Measurements from ENCODE around the gene CPPED1. TPM values are rescaled to one million over a fixed set of nuclear protein-coding genes. Genes with fewer than 3 reads are reported as not detected.

CPPED1 gene
- total RNA-seq, 1 experiment from 2014 or later: 9.5 TPM

DNA sequence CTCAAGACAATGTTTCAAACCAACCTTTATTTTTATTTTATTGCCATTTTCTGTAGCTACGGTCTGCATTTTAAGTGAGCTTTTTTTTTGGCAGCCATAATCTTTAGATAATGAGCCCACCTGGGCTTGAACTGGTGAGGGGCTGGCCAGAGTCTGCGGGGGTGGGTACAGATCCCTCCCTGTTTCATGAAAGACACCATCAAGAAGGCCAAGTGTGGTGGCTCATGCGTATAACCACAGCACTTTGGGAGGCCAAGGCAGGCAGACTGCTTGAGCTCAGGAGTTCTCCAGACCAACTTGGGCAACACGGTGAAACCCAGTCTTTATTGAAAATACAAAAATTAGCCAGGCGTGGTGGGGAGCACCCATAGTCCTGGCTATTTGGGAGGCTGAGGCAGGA, 113.7 kb downstream of the CPPED1 start:
- DNase-seq (ENCODE audit: extremely low read depth, low read depth): no peak

DNA sequence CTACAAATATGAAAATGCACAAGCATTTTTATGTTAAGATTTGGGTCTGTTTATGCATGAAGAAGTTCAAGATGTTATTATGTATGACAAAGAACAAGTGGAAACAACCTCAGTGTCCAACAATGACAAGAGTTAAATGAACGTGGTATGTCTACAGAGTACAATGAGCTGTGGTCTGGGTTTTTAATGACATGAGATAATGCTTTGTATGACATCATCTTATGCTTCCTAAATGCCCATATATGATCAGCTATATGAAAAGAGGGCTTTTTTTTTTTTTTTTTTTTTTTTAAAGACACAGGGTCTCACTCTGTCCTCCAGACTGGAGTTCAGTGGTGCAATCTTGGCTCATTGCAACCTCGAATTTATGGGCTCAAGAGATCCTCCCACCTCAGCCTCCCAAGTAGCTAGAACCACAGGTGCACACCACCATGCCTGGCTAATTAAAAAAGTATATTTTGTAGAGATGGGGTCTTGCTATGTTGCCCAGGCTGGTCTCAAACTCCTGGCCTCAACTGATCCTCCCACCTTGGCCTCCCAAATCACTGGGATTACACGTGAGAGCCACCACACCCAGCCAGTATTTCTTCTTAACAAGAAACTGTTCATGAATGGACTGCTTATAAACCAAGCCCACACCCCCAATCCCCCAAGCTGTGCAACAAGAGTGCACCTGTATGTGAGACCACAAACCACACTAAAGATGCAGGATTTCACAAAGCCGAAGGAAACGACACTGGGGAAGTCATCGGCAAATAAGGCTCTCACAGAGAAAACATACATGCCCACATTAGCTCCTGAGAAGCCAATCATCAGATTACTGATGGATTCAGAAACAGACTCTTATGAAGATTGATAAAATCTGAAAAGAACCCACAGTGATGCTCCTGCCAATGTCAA, 114.5 kb downstream of the CPPED1 start:
- DNase-seq (ENCODE audit: extremely low read depth, low read depth): no peak

DNA sequence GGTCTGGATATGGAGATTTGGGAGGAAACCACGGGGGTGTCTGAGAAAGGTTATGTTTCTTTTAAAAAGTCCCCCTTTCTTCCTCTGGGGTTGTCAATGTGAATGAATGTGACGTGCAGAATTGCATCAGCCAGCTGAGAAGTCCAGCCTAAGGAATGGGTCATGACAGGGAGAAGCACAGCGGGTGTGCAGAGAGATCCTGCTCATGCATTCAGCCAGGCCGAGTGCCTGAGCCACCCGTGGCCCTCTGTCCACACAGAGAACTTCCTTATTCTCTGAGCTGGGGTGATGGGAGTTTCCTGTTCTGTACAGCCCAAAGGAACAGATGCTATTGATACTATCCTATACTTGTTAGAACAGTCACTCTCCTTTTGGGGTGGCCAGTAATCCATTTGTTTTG, 117.9 kb downstream of the CPPED1 start:
- no peak for DNase-seq (ENCODE audit: extremely low read depth, low read depth)

DNA sequence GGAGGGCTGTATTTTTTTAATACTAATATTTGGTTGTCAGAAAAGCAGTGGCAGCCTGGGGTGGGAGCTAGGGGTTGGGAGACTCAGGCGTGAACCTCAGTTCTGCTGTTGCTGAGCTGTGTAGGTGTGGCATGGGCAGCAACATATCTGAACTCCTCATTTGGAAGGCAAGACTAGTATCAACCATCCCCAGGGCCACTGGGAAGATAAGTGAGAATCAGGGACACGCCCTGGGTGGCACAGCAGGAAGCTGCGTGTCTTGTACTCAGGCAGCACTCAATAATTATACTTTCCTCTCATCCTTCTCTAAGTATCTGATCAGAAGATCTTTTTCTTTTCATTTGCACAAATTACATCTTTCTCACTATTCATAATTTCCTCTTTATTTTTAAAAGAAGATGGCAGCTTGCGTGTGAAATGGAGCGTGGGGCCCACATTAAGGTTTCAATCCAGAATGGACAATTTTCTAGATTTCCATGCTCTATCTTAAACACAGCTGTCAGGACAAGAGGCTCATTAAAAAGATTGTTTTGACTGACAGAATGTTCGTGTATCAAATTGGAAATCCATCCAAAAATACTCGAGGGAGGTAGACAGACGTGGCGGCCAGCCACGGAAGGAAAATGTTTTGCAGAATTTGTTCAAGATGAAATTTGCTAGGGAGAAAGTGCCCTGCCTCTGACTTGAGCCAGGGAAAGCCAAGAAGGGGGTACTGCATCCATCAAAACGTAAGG, 121.1 kb downstream of the CPPED1 start:
- DNase-seq (ENCODE audit: extremely low read depth, low read depth): no peak

DNA sequence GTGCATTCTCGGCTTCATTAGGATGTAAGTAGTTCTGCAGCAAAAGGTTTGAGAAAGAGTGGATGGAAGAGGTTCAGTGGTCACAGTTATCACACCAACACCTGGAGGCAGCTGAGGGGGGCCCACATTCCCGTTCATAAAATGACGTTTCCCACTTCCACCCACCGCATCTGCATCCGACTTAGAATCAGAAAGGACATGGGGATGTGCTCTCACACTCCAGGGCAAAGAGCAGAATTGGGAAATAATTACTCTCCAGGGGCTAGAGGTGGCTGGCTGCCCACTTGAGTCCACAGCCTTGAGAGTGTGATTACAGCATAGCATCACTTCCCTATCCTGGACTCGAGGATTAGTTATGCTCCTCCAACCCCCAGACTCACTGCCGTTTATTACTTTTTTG, 122.0 kb downstream of the CPPED1 start:
- DNase-seq (ENCODE audit: extremely low read depth, low read depth): no peak

DNA sequence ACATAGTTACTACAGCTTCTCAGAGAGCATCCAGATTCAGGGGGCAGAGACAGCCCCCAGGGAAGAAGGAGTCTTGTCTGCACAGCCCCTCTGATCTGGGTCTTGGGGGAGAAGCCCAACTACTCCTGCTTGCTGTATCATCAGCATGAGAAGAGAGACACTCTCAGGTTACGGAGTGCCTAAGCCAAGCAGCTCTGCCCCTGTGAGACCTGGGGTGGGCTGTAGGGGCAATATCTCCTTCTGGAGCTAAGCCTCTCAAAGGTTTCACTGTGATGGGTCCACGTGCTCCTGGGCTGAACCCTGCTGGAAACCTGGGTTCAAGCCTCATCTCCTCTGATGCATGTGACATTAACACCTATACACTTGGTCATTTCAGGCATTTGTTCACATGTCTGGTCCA, 123.2 kb downstream of the CPPED1 start:
- DNase-seq (ENCODE audit: extremely low read depth, low read depth): no peak

DNA sequence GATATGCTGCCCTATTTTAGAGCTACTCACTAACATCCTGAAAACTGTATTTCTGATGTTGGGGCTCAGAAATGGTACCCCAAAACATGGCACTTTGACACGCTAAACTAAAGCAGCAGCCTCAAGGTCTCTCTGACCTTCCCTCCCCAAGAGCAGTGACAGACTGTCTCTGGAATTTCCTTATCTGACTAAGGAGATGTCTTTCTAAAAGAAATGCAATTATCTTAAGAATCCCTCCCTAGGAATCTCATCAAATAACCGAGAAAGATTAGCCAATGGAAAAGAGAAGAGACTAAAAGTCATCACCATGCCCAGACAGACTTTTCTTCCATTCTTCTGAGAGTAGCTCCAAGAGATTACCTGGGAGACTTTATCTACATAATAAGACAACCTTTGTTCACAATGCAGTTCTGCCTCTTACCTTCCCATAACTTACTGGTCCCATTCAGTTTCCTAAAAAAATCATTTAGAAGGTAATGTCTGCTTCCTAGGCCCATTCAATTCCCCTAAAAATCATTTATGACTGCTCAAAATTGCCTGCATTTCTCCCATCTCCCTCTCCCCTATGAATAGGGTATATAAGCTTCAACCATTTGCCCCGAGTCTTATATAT, 123.9 kb downstream of the CPPED1 start:
- DNase-seq (ENCODE audit: extremely low read depth, low read depth): no peak

DNA sequence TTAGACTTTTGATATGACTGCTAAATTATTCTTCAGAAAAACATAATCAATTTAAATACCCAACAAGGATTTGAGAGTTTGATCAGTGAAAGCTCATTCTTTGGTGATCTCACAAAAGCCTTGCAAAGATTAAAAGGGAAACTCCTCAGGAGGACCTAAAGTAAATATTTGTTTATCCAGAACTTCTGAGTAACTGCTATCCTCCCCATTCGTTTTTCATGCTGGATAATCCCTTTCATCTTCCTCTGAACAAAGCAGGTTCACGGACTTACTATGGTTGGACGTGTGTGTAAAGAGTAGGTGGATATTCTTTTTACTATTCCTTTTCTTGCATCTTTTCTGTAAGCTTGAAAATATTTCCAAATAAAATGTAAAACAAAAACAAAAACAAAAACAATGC, 124.7 kb downstream of the CPPED1 start:
- DNase-seq (ENCODE audit: extremely low read depth, low read depth): no peak

DNA sequence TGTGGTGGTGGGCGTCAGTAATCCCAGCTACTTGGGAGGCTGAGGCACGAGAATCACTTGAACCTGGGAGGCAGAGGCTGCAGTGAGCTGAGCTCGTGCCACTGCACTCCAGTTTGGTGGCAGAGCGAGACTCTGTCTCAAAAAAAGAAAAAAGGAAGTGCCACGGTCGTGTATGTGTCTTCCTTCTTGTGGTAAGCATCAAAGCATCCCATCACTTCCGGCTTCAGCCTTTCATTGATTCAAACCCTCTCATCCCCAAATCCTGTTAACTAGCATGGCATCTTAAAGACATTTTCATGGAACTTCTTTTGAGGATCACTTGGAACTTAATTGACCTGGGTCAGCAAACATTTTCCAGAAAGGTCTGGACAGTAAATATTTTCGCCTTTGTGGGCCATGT, 126.2 kb downstream of the CPPED1 start:
- no peak for DNase-seq (ENCODE audit: extremely low read depth, low read depth)

DNA sequence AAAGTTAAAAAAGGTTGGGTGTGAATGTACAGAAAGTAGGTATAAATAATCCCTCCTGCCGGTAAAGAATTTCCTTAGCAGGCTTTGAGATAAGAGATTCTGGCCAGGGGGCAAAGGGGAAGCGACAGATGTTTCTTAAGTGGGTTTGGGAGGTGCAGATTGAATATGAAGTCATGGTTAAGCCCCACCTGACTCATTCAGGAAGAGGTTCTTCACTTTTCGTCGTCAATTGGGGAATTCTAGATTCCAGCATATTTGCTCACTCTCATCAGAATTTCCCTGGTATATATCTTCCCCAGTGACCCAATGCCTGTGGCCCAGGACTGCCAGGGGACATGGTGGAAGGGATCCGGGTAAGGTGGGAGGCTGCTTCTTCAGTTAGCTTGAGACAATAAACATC, 127.8 kb downstream of the CPPED1 start:
- DNase-seq (ENCODE audit: extremely low read depth, low read depth): no peak

DNA sequence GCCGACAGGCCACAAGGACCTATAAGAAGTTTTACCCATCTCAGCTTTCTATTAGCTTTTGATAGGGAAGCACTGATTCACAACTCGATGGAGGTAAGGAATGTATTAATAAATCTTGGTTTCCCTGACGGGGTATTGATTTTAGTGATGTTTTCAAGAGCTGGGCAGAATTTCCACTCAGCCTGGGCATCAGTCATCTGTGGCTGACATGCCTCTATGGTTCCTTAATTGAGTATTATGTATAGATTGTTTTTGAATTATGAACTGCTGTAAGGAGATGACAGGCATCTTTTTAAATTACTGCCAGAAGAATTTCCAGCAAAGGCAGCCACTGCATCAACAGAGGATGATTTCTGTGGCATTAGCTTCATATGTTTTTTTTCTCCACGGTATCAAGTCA, 128.6 kb downstream of the CPPED1 start:
- no peak for DNase-seq (ENCODE audit: extremely low read depth, low read depth)

DNA sequence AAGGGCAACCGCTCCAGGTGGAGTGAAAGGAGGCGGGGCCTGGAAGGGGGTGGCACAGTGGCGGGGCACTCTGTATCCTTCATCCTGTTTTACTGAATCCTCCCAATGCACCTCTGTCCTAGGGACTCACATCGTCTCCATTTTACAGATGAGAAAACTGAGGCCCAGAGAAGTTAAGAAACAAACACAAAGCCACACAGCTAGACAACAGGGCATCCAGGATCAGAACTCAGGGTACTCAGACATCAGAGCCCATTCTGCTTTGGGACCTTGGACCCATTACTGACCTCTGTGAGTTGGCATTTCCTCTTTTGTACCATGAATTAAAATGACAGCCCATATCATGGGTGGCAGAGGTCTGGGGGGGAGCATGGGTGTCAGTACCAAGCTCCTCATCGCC, 129.2 kb downstream of the CPPED1 start:
- no peak for DNase-seq (ENCODE audit: extremely low read depth, low read depth)

DNA sequence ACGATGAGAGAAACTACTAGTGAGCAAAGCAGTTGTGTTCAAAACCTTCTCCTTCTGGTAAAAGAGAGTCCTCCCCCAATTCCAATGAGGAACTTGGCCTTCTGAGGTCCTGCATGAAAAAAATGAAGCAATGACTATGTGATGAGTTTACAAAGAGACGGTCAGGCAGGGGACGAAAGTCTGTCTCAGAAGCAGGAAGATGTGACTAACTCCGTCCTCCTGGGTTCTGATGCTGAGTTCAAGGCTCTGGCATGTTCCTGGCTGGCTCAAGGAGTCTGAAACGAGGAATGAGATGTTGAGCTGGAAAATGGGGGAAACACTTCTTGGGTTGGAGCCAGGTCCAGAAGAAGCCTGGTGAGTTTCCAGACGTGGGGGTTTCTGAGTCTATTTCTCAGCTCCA, 129.6 kb downstream of the CPPED1 start:
- DNase-seq (ENCODE audit: extremely low read depth, low read depth): no peak

DNA sequence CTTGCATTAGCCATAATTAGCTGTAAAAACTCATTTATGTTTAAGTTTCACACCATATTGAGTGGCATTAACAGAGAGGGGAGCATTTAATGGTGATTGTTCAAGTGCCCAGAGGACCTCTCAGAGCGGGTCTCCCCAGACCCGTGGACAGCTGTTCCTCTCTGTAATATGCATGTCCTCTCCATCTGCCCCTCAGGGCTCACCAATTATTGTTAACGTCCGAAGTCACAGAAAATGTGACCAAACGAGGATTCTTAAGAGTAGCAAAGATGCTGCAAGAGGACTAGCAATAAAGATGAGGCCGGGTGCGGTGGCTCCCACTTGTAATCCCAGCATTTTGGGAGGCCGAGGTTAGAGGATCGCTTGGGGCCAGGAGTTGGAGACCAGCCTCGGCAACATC, 130.2 kb downstream of the CPPED1 start:
- no peak for DNase-seq (ENCODE audit: extremely low read depth, low read depth)

DNA sequence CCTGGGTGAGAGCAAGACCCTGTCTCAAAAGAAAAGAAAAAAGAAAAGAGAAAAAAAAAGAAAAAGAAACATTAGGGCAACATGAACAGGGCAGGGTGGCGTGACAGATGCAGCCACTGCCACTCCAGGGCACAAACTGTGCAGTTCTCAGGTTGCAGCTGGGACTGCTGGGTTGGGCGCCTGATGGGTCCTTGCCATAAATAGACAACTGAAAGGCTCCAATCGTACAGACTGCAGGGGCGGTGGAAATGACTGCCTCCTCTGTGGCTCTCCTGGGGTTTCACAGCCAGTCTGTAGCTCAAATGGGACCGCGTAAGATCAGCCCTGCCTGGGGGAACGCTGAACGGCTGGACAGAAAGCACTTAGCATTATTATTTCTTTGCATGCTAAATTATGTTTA, 130.7 kb downstream of the CPPED1 start:
- DNase-seq (ENCODE audit: extremely low read depth, low read depth): no peak

DNA sequence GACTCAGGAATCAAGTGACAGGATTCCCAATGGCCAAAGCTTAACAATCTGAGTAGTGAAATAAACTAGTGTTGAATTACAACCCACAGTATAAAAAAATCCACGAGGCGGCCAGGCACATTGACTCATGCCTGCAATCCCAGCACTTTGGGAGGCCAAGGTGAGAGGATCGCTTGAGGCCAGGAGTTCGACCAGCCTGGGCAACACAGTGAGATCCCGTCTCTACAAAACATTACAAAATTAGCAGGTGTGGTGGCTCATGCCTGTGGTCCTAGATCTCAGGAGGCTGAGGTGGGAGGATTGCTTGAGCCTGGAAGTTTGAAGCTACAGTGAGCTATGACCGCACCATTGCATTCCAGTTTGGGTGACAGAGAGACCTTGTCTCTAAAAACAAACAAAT, 133.8 kb downstream of the CPPED1 start:
- no peak for DNase-seq (ENCODE audit: extremely low read depth, low read depth)

DNA sequence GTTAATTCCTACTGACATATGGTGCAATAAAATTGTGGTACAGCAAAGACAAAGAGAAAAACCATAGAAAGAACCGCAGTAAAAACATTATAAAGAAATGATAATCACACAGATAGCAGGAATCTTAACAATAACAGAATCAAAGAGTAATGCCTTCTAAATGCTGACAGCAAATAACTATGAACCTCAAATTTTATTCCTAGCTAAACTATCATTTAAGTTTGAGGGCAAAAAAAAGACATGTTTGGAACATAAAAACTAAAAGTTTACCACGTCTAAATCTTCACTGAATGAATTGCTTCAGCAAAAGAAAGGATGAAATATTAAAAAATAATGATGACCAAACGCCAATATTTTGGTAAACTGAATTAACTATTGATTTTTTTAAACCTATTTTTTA, 135.8 kb downstream of the CPPED1 start:
- no peak for DNase-seq (ENCODE audit: extremely low read depth, low read depth)

DNA sequence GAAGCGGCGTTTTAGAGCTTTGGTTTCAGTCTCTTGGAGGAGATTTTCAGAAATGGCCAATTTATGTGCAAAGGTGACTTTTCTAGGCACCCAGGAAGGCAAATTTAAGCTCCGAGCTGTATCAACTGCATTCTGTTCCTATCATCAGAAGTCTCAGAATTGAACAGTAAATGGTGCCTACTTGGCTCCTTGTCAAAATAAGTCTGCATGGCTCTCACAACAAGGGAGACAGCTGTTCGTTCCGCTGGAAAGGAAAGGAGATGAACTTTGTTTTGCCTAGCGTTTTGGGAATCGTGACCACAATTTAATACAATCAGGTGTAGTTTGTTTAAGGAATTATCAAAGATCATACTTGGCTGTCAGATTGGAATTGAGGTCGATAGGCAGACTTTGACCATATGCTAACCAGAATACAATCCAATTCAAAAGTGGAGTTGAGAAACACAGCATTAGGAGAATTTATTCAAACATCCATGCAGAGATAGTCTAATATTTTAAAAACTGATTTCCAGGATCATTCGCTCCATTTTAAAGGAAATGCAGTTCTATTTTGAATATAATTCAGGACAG, 139.4 kb downstream of the CPPED1 start:
- no peak for DNase-seq (ENCODE audit: extremely low read depth, low read depth)

DNA sequence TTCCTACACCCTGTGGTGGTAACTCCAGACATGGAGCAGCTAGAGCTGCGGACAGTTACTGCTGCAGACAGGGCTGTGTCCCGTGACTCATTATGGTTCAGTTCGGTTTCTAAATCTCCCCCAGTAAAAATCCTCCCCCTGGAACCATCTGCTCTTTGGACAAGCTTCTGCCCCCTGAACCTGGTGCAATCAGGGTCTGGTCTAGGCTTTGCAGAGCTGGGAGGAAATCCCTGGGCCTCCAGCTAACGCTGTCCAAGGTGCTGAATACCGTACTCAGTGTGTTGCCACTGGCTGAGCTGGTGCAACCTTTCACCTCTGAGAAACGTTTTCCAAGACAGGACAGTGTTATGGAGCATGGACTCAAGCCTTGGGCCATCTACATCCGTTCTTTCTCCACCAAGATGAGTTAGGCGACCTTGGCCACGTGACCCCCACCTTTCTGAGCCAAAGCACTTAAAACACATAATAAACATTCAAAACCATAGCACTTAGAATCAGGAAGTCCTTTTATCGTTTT, 142.0 kb downstream of the CPPED1 start:
- DNase-seq (ENCODE audit: extremely low read depth, low read depth): peak; percentile 12

DNA sequence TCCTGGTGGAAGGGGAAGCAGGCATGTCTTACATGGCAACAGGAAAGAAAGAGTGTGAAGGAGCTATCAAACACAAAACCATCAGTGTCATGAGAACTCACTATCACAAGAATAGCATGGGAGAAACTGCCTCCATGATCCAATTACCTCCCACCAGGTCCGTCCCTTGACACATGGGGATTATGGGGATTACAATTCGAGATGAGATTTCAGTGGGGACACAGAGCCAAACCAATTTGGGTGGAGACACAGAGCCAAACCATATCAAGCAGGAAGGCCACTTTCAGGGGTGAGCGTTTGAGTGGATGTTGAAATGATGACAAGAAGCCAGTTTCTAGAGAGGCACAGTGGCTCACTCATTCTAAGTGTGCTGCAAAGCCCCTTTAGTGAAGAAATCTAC, 143.8 kb downstream of the CPPED1 start:
- no peak for DNase-seq (ENCODE audit: extremely low read depth, low read depth)

DNA sequence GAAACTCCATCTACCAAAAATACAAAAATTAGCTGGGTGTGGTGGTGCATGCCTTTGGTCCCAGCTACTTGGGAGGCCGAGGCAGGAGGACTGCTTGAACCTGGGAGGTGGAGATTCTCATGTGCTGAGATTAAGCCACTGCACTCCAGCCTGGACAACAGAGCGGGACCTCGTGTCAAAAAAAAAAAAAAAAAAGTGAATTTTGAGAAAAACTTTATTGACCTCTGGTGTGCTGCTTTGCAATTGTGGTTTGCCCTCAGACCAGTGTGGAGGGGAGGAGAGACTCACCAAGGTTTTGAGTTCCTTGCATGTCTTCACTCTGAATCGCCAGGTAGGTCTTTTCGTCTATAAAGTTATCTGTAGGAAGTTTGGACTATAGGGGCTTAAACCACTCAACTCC, 145.2 kb downstream of the CPPED1 start:
- DNase-seq (ENCODE audit: extremely low read depth, low read depth): no peak

Measured in NCI-H460 (cell line).